ENCODE data around the gene KIF1A. TPM values are rescaled to one million over a fixed set of nuclear protein-coding genes. Genes with fewer than 3 reads are reported as not detected.

Gene KIF1A
- total RNA-seq, 1 donor from 2014 or later = 146 TPM

DNA sequence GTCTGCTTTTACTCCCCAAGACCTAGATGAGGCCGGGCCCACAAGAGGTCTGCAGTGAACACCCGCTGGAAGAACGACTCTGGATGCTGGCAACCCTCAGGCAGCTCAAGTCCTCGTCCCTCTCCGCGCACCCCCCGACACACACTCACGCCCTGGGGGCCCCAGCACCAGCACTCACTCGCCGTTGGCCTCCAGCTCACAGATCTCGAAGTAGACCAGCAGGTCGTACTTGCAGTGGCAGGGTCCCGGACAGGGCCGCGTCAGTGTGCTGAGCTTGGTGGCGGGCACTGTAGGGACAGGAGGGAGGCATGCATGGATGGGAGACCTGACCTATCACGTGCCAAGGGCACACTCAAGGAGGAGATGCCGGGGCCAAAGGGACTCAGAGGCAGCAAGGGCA is 78.9 kb downstream of the KIF1A start:
- no peak for DNase-seq (ENCODE audit: low spot score in 2 of 2)
- FAIRE-seq = no peak

DNA sequence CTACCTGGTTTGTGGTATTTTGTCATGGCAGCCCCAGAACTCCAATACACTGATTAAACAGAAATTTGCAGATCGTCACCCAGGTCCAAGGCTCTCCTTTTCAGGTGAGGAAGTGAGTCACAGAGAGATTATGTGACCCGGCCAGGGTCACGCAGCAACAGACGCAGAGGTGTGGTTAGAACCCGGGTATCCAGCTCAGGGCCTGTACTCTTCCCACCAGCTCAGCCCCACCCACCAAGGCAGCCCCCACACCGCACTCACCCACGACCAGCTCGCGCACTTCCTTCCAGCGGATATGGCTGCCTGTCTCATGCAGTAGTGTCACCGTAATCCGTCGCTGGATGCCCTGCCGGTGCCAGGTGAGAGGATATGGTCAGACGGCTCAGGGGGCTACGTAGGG is 80.2 kb downstream of the KIF1A start:
- FAIRE-seq (no peak), DNase-seq (ENCODE audit: low spot score in 2 of 2) (no peak)

DNA sequence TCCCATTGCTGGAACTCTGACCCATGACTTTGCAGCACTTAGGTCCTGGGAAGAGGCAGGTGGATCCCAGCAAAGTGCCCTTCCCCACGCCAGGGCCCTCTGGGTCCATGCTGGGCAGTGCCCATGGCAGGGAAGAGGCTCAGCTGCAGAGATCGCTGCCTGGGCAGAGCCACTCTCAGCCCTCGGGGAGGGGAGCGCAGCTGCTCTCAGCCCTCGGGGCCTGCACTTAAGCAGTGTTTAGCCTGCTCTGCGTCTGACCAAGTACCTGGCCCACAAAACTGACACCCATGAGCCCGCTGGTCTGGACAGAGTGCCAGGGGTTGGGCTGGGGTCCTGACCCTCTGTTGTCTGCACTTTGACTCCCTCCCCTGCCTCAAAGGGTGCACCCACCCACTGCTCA is 82.1 kb downstream of the KIF1A start:
- FAIRE-seq (no peak), DNase-seq (ENCODE audit: low spot score in 2 of 2) (no peak)

DNA sequence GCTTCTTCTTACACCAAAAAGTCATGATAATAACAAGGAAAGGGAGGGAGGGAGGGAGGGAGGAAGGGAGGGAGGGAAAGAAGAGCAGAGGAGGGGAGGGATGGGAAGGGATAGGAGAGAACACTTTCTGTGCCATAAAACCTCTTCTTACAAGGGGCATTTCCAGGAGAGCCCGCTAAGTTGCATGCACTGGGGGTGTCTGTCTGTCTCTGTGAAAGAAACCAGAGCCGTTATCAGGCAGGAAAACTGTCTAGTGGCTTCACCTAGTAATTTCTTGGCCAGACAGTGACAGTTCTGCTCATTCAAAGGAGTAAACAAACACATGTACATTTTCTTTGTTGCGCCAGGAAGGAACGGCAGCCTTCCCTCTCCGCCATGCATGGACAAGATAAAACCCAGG is 82.5 kb downstream of the KIF1A start:
- FAIRE-seq = no peak
- no peak for DNase-seq (ENCODE audit: low spot score in 2 of 2)

DNA sequence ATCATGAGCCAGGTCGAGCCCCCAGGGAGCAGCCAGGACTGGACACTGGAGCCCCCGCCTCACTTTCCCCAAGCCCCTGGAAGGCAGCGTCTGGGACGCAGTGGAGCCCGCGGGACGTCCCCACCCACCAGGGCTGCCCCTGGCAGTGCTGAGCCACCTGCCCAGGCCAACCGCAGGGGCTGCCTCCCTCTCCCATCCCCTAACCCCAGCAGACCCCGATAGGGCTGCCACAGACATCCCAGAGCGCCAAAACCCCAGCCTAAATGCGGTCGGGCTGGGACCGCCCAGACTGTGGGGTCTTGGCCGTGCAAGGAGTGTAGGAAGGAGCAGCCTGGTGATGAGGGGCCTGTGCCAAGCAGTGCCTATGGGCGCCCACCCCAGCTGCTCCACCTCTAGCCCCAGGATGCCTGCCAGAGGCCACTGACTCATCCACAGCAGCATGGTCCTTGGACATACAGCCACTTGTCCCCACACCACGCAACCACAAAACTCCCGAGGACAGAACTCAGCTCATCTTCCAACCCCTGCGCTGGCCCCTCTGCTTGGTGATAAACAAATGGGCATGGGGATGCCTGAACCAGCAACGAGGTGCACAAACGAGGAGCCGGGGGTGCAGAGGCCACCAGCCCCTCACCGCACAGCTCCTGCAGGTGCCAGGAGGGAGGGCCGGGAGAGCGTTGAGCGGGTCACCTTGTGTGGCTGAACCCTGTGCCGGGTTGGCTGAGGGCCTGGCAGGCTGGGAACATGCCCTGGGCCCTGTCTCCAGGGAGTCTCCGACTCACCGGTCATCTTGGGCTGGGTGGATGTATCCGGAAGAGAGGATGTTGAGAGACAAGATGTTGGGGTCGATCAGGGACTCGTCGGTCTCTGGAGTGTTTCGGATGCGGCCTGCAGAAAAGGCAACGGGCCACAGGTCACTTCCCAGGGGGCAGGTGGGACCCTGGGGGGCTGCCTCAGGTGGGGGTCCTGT is 83.5 kb downstream of the KIF1A start:
- FAIRE-seq (no peak), DNase-seq (ENCODE audit: low spot score in 2 of 2) (no peak)

DNA sequence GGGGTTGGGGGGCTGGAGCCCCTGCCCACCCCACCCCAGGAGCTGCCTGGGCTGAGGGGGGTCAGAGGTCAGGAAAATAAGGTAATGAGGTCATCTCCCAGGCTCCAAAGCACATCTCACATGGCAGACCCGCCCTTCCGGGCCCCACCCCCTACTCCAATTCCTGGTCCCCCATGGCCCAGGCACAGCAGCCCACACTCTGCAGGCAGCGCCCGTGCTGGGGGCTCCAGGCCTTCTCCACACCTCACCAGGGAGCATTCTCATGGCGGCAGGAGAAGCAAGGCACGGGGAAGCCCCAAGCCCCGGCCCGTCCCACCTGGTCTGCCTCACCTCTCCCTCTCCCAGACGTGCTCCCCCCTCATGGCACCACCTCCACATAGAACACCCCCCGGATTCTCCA is 84.5 kb downstream of the KIF1A start:
- DNase-seq (ENCODE audit: low spot score in 2 of 2) (no peak), FAIRE-seq (no peak)

DNA sequence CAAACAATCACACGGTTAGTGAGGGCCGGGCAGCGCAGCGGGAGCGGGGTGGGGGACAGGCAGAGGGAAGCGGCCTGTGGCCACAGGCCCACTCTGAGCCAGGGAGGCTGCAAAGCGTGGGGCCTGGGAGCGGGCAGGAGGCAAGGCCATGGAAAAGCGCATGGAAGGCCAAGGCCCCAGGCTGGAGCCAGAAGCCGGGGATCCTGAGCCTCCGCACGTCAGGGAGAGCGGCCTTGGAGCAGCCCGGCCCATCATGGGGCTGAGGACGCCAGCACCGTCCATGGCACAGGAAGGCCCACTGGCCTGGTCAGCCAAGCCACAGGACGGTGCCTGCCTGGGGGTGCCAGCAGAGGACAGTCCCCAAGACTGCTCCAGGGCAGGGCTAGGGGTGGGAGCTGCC is 85.3 kb downstream of the KIF1A start:
- no peak for FAIRE-seq
- no peak for DNase-seq (ENCODE audit: low spot score in 2 of 2)

DNA sequence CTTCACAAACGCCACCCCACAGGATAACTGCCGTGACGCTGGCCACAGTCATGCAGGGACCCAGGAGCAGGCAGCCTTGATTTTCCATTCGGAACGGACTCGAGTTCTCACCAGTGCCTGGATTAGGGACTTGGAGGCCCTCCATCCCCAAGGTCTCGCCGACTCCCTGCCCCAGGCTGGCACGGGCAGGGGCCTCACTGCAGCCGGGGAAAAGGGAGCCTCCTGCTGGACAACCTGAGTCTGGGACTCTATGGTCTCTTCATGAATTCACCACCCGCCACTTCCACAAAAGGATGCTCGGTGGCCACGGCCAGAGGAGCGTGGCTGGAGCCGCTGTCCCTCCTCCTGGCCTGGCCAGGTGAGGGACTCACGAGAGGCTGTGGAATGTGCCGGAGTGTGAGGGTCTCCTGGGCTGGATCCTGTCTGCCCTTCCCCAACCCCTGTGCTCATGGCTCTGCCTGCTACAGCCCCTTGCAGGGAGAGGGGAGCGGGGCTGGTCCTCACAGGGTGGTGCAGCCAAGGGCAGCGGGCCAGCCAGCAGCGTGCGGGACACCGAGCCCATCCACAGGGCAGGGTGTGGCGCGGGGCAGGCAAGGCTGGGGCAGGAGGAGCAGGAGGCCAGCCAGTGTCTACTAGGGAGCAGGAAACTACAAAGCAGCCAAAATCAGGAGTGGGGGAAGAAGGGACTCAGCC is 86.1 kb downstream of the KIF1A start:
- DNase-seq (ENCODE audit: low spot score in 2 of 2) (no peak), FAIRE-seq (no peak)

DNA sequence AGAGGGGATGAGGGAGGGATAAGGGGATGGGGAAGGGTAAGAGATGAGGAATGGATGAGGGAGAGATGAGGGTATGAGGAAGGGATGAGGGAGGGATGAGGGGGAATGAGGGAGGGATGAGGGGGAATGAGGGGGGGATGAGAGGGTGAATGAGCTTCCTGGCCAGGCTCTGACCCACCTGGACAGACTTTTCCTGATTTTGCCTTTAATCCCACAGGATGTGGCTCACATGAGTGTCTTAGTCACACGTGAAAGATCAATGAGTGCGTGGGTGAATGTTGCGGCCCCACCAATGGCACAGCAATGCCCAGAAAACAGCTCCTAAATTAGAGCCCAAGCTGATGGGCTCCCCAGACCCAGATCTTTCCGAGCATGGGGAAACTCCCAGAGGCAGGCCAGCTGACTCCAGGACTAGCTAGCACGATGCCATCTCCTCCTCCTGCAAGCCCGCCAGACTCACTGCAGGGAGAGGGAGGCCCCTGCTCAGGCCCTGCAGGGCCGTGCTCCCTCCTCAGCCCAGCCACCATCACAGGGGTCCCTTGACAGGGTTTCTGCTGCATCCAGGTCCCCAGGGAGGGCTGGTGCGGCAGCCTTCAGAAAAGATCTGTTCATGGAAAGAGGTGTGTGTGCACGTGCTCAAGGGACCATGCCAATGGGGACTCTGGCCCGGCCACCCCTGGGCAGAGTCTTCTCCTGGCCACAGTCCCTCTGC is 87.0 kb downstream of the KIF1A start:
- FAIRE-seq (no peak), DNase-seq (ENCODE audit: low spot score in 2 of 2) (no peak)

DNA sequence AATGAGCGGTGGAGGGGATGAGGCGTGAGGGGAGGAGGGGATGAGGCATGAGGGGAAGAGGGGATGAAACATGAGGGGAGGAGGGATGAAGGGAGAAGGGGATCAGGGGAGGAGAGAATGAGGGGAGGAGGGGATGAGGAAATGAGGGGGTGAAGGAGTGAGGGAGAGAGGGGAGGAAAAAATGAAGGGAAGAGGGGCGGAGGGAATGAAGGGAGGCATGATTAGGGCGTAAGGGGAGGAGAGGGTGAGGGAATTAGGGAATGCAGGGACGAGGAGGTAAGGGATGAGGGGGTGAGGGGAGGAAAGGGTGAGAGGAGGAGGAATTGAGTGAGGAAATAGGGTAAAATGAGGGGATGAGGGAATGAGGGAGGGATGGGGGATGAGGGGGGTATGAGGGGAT is 87.8 kb downstream of the KIF1A start:
- DNase-seq (ENCODE audit: low spot score in 2 of 2) = no peak
- FAIRE-seq = no peak

DNA sequence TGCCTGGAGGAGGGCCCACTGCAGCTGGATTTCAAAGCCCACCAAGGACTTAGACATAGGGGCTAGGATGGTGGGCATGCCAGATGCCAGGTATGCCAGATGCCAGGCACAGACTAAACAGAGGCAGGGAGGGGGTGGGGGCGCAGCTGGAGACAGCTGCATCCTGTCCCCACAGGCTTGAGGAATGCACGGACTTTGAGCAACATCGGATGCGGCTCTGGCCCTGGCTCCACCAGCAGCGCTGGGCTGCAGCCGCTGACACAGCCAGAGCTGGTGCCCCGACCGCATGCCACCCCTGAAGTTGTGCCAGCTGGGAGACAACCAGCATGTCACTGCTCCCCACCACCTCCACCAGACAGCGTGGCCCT is 88.9 kb downstream of the KIF1A start:
- DNase-seq (ENCODE audit: low spot score in 2 of 2) (no peak), FAIRE-seq (no peak)

DNA sequence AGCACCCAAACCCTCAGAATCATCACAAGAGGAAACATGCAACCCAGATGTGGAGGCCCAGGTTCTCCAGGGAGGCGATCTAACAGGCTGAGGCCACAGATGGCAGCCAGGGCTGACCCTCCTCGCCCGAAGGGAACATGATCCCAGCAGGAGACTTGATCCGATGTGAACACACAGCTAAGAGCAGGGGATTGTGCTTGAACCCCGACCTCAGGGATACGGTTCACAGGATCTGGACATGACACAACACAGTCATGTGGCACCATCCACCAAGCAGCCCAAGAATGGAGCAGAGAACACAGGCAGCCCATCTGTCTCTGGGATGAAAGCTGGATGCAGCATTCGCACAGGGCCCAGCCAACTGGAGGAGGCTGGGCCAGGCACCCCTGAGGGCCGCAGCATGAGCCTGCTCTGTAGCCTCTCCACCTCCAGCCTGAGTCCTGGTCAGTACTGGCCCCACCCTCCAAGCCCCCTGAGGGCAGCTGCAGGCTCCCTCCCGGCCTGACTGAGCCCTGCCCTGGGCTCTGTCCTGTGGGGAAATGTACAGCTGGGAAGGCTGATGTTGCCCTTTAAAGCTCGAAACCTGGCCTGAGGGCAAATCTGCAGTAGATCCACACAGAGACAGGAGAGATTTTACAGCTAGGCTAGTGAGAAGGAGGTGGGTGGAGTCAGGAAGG is 89.4 kb downstream of the KIF1A start:
- no peak for DNase-seq (ENCODE audit: low spot score in 2 of 2)
- FAIRE-seq = no peak

DNA sequence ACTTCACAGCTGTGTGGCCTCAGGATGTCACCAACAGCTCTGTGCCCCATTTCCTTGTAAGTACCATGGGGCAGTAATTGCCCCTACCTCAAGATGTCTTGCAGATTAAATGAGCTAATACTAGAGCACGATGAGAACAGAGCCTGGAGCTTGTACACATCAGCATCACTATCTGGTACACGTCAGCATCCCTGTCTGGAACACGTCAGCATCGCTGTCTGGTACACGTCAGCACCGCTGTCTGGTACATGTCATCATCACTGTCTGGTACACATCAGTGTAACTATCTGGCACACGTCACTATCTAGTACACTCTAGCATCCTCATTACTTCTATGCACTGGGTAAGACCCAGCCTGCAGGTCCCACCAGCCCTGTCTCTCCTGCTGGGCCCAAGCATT is 91.2 kb downstream of the KIF1A start:
- FAIRE-seq (no peak), DNase-seq (ENCODE audit: low spot score in 2 of 2) (no peak)

DNA sequence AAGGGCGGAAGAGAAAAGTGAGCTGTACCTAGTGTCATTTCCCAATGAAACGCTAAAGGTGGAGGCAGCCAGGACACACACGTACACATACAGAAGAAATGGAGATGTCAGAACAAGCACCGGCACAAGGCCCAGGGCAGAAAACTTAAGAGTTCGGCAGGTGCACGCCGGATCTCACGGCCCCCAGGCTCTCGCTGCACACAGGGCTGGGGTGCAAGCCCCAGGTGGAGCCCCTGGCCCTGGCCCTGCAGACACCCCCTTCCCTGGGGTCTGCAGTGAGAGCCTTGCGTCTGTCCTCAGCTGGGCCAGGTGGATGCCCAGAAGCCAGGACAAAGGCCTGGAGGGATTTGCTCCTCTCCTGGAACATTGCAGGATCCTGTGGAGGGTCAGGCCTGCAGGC is 91.7 kb downstream of the KIF1A start:
- DNase-seq (ENCODE audit: low spot score in 2 of 2) = no peak
- no peak for FAIRE-seq

DNA sequence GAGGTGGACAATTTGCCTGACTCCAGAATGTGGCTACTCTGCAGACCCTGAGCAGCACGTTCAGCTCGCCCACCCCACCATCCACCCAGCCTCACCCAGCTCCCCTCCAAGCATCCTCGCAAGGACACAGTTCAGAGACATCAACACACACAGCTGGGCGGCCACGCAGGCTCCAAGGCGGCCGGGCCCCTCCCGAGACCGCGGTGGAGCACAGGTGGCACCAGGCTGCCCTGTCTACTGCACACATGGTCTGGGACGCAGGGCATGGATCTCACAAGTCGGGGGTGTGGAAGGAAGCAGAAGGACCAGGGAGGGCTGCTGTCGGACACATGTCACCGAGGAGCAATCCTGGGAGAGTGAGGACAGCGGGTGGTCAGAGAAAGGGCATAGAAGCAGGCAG is 92.1 kb downstream of the KIF1A start:
- FAIRE-seq (no peak), DNase-seq (ENCODE audit: low spot score in 2 of 2) (no peak)

DNA sequence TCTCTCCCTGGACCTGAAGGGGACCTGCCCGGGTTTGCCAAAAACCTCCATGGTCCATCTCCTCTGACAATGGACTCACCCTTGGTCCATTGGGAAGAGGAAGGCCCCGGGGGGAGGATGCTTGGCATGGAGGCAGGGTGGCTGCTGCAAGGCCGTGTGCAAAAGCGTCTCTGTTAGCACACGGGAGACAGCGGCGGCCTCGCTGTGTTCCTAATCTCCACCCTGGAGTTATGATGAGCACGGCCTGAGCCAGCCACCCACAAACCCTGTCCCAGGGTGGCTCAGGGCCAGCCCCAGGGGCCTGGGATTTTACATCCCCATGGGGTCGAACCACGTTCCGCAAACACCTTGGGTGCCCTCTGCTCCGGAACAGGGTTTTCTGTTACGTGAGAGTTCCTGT is 92.6 kb downstream of the KIF1A start:
- FAIRE-seq (no peak), DNase-seq (ENCODE audit: low spot score in 2 of 2) (no peak)

DNA sequence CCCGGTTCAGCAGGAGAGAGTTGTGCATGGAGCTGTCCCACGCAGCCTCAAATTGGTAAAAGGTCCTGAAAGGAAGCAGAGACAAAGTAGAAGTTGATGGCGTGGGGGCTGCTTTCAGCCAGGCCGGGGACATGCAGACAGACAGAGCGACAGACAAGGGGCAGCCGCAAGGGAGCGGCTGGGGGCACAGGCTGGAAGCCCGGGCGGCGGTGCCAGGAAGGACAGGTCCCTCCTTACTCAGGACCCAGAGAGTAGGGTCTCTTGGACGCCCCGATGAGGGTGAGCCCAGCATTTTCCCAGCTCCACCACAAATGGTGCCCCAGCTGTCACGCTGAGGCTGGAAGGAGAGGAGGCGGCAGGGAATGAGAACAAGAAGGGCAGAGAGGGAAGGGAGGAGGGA is 93.1 kb downstream of the KIF1A start:
- no peak for FAIRE-seq
- DNase-seq (ENCODE audit: low spot score in 2 of 2) = no peak

DNA sequence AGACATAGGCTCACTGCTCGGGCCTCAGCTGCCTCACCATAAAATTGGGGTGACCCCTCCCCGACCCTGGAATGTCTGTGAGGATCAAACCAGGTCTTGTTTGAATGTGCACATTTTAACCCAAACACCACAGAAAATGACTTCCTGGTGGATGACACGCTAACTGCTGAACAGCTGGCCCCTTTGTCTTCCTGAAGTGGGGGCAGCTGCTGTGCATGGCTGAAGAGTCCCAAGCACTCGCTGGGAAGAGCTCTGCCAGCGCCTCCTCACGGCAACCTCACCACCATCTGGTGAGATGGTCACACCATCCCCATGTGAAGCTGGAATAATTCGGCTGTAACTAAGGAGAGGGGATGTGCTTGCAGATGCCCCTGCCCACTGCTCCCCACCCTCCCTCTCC is 94.3 kb downstream of the KIF1A start:
- no peak for FAIRE-seq
- no peak for DNase-seq (ENCODE audit: low spot score in 2 of 2)

DNA sequence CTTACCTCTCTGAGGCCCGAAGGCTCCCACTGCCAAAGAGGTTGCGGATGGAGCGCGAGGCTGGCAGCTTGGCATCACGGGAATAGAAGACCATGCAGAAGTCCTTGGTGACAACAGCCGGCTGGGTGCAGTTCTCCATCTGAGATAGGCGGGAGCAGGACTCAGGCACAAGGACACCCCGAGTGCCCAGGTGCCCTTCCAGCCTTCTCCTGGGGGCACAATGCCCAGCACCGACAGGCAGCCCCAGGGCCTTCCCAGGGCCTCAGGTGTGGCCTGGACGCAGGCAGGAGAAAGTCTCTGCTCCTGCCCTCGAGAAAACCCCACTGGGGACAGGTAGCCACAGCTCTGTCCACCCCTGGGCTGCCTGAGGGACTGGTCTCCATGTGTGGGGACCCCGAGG is 94.8 kb downstream of the KIF1A start:
- no peak for FAIRE-seq
- DNase-seq (ENCODE audit: low spot score in 2 of 2) = no peak

DNA sequence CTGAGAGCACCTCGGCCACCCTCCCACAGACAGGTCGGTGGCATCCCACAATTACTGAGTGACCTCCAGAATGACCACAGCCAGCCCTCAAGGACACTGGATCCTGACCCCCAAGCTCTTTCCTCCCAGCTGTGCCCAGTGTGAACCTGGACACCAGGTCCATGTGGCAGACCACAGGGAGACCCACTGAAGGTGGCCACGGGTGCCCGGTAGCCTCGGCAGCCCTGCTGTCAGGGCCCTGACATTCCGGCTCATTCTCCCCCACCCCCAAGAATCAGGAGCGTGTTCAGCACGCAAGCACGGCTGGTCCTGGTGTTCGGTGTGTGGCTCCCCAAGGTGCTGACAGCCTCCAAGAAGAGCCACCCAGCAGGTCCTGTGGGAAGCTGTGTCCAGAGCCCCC is 95.6 kb downstream of the KIF1A start:
- DNase-seq (ENCODE audit: low spot score in 2 of 2) (no peak), FAIRE-seq (no peak)

DNA sequence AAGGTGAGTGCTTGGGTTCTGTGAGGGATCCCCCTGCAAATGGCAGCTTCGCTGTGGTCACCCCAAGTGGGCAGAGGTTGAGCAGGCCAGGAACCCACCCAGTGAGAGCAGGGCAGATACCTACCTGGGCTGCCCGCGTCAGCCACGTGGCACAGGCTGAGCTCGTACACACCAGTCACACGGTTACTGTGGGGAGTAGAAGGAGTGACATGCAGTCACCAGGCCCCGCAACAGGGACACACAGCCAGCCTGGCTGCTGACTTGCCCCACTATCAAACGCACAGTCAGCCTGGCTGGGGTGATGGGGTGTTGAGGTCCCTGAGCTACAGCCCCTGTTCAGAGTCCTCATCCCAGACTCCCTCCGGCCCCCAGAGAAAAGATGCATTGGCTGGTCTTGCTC is 96.2 kb downstream of the KIF1A start:
- FAIRE-seq (no peak), DNase-seq (ENCODE audit: low spot score in 2 of 2) (no peak)

All from frontal cortex (tissue), 4 donors.